ENCODE measurements around the gene CADM2.
"Not testable (repeated sequence)": the region's sequence is repeated elsewhere in the genome, so short reads cannot be mapped to it uniquely, and the experiment has no call there.

CADM2 gene

DNA sequence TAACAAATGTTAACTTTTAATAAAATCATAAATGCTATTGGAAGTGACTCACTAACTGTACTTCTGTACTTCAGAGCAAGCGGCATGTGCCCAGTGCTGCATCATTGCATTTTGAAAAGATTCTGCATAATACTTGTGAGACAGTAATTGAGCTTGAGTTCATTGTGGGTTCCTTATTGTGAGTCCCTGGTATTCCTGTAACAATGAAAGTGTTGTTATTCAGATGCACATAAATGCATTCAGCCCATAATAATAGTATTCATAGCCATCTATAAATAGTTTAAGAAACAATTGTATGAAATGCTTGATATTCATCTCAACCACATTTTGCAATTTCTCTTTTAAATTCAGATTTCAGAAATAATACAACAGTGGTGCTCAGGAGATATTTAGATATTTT is 976.4 kb downstream of the CADM2 start:
- DNase-seq (ENCODE audit: low read depth), result no peak

GRCh38 chr3:85939074-85939482 is 980.3 kb downstream of the CADM2 start:
- DNase-seq (ENCODE audit: low read depth), result no peak

- DNase-seq (ENCODE audit: low read depth), result no peak
These were observed 991.6 kb downstream of the CADM2 start for GRCh38 chr3:85950435-85950834.

DNA sequence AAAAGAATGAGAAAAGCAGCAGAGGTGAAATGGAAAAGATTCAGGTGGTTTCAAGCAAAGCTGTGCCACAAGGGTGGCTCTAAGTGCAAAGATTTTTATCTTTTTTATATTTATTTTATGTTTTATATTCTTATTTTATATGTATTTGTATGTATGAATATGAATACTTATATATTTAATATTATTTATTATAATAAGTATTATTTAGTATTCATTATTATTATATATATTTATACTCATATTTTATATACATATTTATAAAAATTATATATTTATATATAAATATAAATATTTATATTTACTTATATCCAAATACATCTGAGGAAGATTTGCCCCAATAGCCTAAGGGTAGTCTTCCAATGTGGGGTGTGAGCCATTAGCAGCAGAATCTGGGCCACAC is 1002.0 kb downstream of the CADM2 start:
- DNase-seq (ENCODE audit: low read depth), result no peak

DNA sequence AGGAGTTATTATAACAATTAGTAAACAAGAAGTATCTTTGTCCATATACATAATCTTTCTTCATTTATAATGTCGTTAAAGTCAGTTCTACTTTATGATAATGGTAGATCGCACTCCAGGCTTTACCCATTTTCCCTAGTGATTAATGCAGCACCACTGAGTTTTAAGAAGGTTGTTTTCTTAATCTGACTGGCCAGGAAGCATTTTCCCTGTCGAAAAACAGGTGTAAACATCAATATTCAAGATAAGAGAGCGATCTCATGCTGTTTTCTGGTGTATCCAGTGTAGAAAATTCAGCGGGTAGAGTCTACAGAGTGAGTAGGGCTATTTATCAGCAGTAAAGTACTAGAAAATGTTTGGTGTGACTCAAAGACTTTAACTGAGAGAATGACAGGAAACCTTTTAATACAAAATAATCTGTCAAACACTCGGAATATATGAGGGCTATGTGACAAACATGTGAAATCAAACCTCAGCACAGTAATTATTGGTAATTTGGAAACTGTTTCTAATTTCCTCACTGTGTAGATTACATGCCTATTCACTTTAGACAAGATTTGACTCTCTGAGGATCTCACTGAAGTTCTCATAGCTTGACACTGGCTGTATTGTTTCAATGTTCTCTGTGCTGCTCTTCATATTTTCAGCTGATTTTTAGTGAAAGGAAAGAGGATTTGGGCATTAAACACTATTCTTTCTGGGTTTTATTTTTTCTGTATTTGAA is 1019.0 kb downstream of the CADM2 start:
- DNase-seq (ENCODE audit: low read depth), result no peak

DNA sequence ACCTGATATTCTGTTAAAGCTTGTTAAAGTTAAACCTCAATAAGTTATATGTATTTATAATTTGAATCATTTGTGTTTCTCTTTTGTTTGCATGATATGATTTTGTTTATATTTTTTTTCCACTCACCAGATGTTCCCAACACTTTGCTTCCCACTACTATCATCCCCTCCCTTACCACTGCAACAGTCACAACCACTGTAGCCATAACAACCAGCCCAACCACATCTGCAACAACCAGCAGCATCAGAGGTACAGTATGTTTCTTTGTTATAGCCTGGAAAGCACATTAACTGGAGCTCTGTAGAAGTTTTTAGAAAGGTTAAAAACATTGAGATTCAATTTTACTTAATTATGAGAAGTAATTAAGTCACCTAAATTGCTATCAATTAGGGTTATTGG is 1020.2 kb downstream of the CADM2 start:
- DNase-seq (ENCODE audit: low read depth), result no peak

- DNase-seq (ENCODE audit: low read depth), result not testable (repeated sequence)
These were observed 1030.8 kb downstream of the CADM2 start for GRCh38 chr3:85989581-85989980.

- DNase-seq (ENCODE audit: low read depth), result no peak
These were observed 1070.8 kb downstream of the CADM2 start for GRCh38 chr3:86029590-86029989.

DNA sequence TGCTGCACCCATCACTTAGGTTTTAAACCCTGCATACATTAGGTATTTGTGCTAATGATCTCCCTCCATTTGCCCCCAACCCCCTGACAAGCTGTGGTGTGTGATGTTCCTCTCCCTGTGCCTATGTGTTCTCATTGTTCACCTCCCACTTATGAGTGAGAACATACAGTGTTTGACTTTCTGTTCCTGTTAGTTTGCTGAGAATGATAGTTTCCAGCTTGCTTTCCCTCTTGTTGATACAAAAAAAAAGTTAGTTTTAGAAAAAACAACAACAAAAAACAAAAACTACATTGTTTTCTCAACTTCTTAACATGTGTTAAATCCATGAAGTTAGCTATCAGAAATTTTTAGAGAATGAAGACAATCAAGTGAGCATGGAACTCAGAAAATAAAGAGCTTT is 1079.1 kb downstream of the CADM2 start:
- DNase-seq (ENCODE audit: low read depth), result no peak

DNA sequence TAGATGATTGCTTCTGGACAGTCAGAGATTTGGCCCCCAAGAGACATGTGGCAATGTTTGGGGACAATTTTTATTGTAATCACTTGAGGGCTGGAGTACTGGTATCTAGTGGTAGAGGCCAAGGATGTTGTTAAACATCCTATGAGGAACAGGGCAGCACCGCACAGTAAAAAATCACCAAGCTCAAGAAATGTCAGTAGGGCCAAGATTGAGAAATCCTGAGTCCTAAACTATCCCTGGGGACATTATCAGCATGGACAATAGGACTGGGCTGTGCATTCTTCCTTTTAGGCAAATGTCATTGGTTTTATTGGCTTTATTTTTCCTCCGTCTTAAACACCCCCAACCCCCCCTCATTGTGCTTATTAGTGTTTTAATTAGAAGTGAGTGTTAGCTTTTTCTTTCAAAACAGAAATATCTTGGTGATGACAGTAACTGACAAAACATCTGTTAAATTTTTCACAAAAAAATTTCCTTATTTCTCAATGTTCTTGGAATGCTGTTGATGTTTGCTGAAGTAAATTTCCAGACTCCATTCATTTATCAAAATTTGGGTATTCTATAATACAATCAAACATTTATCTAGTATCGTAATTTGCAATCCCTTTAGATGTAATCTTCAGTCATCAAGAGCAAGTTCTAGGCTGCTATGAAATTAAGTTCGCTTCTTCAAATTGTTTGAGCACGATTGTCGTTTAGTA is 1087.8 kb downstream of the CADM2 start:
- DNase-seq (ENCODE audit: low read depth), result no peak

DNA sequence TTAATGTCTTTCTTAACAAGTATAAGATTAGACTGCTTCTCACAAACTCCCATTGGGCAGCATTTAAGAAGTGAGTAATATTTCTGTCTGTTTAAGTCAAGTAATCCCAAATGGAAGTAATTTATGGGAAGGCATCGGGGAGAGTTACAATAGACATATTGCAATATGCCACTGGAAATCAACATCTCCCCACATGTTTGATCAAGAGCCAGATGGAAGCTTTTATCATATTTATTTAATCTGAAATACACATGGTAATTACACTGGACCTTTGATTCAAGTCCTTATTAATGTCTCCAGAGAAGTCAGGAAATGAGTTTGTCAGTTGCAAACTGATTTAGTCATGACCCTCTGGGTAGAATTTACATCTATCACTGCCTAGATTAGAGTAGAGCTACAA is 1088.4 kb downstream of the CADM2 start:
- DNase-seq (ENCODE audit: low read depth), result no peak

- no peak for DNase-seq (ENCODE audit: low read depth)
These were observed 1092.3 kb downstream of the CADM2 start for GRCh38 chr3:86051058-86051457.

- DNase-seq (ENCODE audit: low read depth), result no peak
These were observed 1097.2 kb downstream of the CADM2 start for GRCh38 chr3:86056032-86056431.

DNA sequence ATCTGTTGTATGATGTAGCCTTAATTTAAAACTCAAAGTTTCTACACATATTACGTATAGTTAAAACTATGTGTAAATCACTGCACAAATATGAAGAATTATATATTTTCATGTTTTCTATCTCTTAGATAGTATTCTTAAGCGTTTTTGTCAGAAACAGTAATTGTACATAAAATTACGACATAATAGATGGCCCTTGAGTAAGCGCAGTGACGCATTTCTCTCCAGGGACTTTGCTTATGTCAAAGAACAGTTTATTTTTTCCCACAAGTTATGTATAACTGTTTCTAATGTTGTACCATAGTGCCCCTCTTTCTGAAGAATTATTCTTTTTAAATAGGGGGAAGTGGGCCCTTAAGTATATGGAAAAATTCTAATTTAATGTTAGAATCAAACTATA is 1098.2 kb downstream of the CADM2 start:
- no peak for DNase-seq (ENCODE audit: low read depth)

- no peak for DNase-seq (ENCODE audit: low read depth)
These were observed 1115.0 kb downstream of the CADM2 start for GRCh38 chr3:86073799-86074198.

- DNase-seq (ENCODE audit: low read depth), result no peak
These were observed 1128.5 kb downstream of the CADM2 start for GRCh38 chr3:86087160-86087871.

- DNase-seq (ENCODE audit: low read depth), result no peak
These were observed 1145.4 kb downstream of the CADM2 start for GRCh38 chr3:86104154-86104553.

- no peak for DNase-seq (ENCODE audit: low read depth)
These were observed 1150.6 kb downstream of the CADM2 start for GRCh38 chr3:86109434-86109833.
